Loucy (cell line): ENCODE measurements around the gene SMAD5.

Source experiments
- EZH2phosphoT487 ChIP-seq: fragments of 200-600 bp; IDR thresholded peaks from 2 replicates; pipeline ENCODE4 v1.6.1; 2018; ENCODE audit warnings: antibody characterized with exemption, mild to moderate bottlenecking, moderate library complexity, borderline replicate concordance
- TF ChIP-seq, protein P1 (sequence below): fragments of 200-600 bp; sonication (generic); conservative IDR thresholded peaks from 2 replicates; pipeline ENCODE4 v1.5.1; 2014; ENCODE audit warnings: mild to moderate bottlenecking, antibody characterized with exemption, low read length

GRCh38 chr5:136188859-136189258 is 56.2 kb downstream of the SMAD5 start:
- TF ChIP-seq, protein P1, sequence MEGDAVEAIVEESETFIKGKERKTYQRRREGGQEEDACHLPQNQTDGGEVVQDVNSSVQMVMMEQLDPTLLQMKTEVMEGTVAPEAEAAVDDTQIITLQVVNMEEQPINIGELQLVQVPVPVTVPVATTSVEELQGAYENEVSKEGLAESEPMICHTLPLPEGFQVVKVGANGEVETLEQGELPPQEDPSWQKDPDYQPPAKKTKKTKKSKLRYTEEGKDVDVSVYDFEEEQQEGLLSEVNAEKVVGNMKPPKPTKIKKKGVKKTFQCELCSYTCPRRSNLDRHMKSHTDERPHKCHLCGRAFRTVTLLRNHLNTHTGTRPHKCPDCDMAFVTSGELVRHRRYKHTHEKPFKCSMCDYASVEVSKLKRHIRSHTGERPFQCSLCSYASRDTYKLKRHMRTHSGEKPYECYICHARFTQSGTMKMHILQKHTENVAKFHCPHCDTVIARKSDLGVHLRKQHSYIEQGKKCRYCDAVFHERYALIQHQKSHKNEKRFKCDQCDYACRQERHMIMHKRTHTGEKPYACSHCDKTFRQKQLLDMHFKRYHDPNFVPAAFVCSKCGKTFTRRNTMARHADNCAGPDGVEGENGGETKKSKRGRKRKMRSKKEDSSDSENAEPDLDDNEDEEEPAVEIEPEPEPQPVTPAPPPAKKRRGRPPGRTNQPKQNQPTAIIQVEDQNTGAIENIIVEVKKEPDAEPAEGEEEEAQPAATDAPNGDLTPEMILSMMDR: no peak
- TF ChIP-seq EZH2phosphoT487: no peak
